Spinal cord (tissue), 10 donors: ENCODE results near the gene TMEM51. TPM values are rescaled to one million over a fixed set of nuclear protein-coding genes. Genes with fewer than 3 reads are reported as not detected.
A peak's percentile ranks its signal among the peaks of the same experiment; 100 is the strongest.

Source experiments
- DNase-seq, 6 donors: peaks; one replicate each; pipeline versions ENCODE4 v3.0.0 to v3.0.0-alpha.2; 2013 to 2015; ENCODE audit warnings: low spot score in 6 of 6, low read depth in 4 of 6
- H3K27ac ChIP-seq: one replicate; pipeline ENCODE4 v1.5.1; 2013; ENCODE audit warnings: low read depth, low read length, control low read depth
- H3K27me3 ChIP-seq: one replicate; pipeline ENCODE4 v1.6.1; 2013; ENCODE audit warnings: low read length; ENCODE audit not compliant: control insufficient read depth, insufficient read depth
- H3K36me3 ChIP-seq: one replicate; pipeline ENCODE4 v1.6.1; 2013; ENCODE audit warnings: low read length; ENCODE audit not compliant: control insufficient read depth, insufficient read depth
- H3K4me1 ChIP-seq: one replicate; pipeline ENCODE4 v1.6.1; 2013; ENCODE audit warnings: low read length; ENCODE audit not compliant: control insufficient read depth, insufficient read depth
- H3K4me3 ChIP-seq: one replicate; pipeline ENCODE4 v1.5.1; 2013; ENCODE audit warnings: low read depth, low read length, control low read depth
- H3K9me3 ChIP-seq: one replicate; pipeline ENCODE4 v1.6.1; 2013; ENCODE audit warnings: low read length; ENCODE audit not compliant: control insufficient read depth, insufficient read depth
- WGBS: methylation state at CpG from one replicate; pipeline ENCODE4 v1.1.5; 2013; ENCODE audit warnings: missing lambda C conversion rate; ENCODE audit not compliant: insufficient coverage; 5-methylcytosine and 5-hydroxymethylcytosine counted together
- polyA plus RNA-seq, 2 donors: library from polyadenylated mRNA; unstranded; fragments of 120-200 nt; gene quantifications; one replicate each; pipeline ENCODE4 v1.2.1, GENCODE V29; 2013; ENCODE audit not compliant: insufficient read length in 2 of 2
- total RNA-seq, 2 donors: library from RNA; depleted of rRNA in 1 of 2; stranded (reverse); fragments of 120-200 nt in 1 of 2; fragments of >200 nt in 1 of 2; gene quantifications; one replicate each; pipeline versions ENCODE4 v1.2.3 to v1.2.4, GENCODE V29; 2013 to 2014
- donor health status: healthy.

The TMEM51 gene
- total and polyA plus RNA-seq, 4 donors: 3.9 to 14.4 (median 12.1) TPM

GRCh38 chr1:15233689-15234088 is 80.1 kb downstream of the TMEM51 start:
- no peaks in the 10 kb centered on the region for H3K4me1 ChIP-seq
- no peaks in the 10 kb centered on the region for H3K9me3 ChIP-seq
- no peaks in the 10 kb centered on the region for H3K27me3 ChIP-seq
- no peak overlapping the region for H3K27ac ChIP-seq
- no peak for DNase-seq
- H3K36me3 ChIP-seq: no peaks in the 10 kb centered on the region
- H3K4me3 ChIP-seq: no peak overlapping the region

GRCh38 chr1:15236321-15236721 is 82.8 kb downstream of the TMEM51 start:
- Histone ChIP-seq H3K9me3 (no peaks in the 10 kb centered on the region), H3K27ac (no peak overlapping the region), H3K36me3 (no peaks in the 10 kb centered on the region), H3K27me3 (no peaks in the 10 kb centered on the region), H3K4me3 (no peak overlapping the region), H3K4me1 (no peaks in the 10 kb centered on the region)
- 90% methylated on average over 2 of the region's 5 CpGs for WGBS
- no peak for DNase-seq

- Histone ChIP-seq H3K36me3 (no peaks in the 10 kb centered on the region), H3K27me3 (no peaks in the 10 kb centered on the region), H3K4me3 (no peak overlapping the region), H3K4me1 (no peaks in the 10 kb centered on the region), H3K9me3 (no peaks in the 10 kb centered on the region), H3K27ac (no peak overlapping the region)
- 91% methylated on average over 6 of the region's 9 CpGs for WGBS
- no peak for DNase-seq
Measured at GRCh38 chr1:15236746-15237145, 83.2 kb downstream of the TMEM51 start.

DNA sequence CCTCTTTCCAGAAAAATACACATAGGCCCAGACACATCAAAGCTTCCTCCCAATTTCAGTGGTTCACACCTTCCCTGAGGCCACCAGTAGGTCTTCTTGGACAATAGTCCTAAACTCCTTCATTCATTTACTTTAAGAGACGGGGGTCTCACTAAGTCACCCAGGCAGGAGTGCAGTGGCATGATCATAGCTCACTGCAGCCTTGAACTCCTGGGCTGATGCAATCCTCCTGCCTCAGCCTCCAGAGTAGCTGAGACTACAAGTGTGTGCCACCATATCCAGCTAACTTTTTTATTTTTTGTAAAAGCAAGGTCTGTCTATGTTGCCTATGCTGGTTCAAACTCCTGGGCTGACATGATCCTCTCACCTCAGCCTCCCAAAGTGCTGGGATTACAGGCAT is 85.2 kb downstream of the TMEM51 start:
- WGBS: 85% methylated on average over 1 of the region's 1 CpG
- Histone ChIP-seq H3K4me3 (no peak overlapping the region), H3K4me1 (peaks cover 6% of the 10 kb centered on the region), H3K27ac (no peak overlapping the region), H3K27me3 (no peaks in the 10 kb centered on the region), H3K36me3 (no peaks in the 10 kb centered on the region), H3K9me3 (no peaks in the 10 kb centered on the region)
- DNase-seq: no peak

DNA sequence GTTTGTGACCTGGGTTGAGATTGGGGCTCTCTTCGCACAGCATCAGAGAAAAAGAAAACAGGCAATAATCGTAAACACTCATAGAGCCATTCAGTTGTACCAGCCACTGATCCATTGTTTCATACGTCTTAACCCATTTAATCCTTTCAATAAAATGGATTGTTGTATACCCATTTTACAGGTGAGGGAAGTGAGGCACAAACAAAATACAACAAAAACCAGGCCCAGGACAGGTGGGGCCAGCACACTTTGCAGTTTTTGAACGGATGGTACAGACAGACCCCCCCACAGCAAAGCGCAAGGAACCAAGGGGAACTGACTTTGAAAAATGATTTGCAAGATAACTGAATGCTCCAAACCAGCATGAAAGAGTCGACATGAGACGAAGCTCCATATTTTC is 89.2 kb downstream of the TMEM51 start:
- H3K27me3 ChIP-seq: no peaks in the 10 kb centered on the region
- no peak for DNase-seq
- H3K9me3 ChIP-seq: no peaks in the 10 kb centered on the region
- H3K4me3 ChIP-seq: no peak overlapping the region
- H3K36me3 ChIP-seq: no peaks in the 10 kb centered on the region
- peaks cover 14% of the 10 kb centered on the region for H3K4me1 ChIP-seq
- 69% methylated on average over 4 of the region's 7 CpGs for WGBS
- H3K27ac ChIP-seq: no peak overlapping the region

- Histone ChIP-seq H3K27ac (no peak overlapping the region), H3K27me3 (no peaks in the 10 kb centered on the region), H3K9me3 (no peaks in the 10 kb centered on the region), H3K36me3 (no peaks in the 10 kb centered on the region), H3K4me3 (no peak overlapping the region), H3K4me1 (peaks cover 14% of the 10 kb centered on the region)
- peak in 1 of 6 donors; percentile 49 for DNase-seq
- WGBS: 42% methylated on average over 9 of the region's 10 CpGs
Measured at GRCh38 chr1:15243275-15244043, 89.9 kb downstream of the TMEM51 start.

- H3K27me3 ChIP-seq: no peaks in the 10 kb centered on the region
- H3K27ac ChIP-seq: no peak overlapping the region
- H3K4me3 ChIP-seq: no peak overlapping the region
- no peaks in the 10 kb centered on the region for H3K36me3 ChIP-seq
- 100% methylated on average over 1 of the region's 5 CpGs for WGBS
- peaks cover 14% of the 10 kb centered on the region for H3K4me1 ChIP-seq
- no peak for DNase-seq
- no peaks in the 10 kb centered on the region for H3K9me3 ChIP-seq
Measured at GRCh38 chr1:15244813-15245212, 91.3 kb downstream of the TMEM51 start.

GRCh38 chr1:15245593-15246360 is 92.2 kb downstream of the TMEM51 start:
- DNase-seq: peak in 2 of 6 donors; percentile 24 to 70
- Histone ChIP-seq H3K9me3 (no peaks in the 10 kb centered on the region), H3K27me3 (no peaks in the 10 kb centered on the region), H3K4me3 (no peak overlapping the region), H3K4me1 (peaks cover 14% of the 10 kb centered on the region), H3K27ac (no peak overlapping the region), H3K36me3 (no peaks in the 10 kb centered on the region)
- WGBS: 37% methylated on average over 3 of the region's 11 CpGs

- H3K9me3 ChIP-seq: no peaks in the 10 kb centered on the region
- WGBS: 3% methylated on average over 52 of the region's 55 CpGs
- H3K4me3 ChIP-seq: peak within 1 kb of the TSS; percentile 29
- no peaks in the 10 kb centered on the region for H3K36me3 ChIP-seq
- H3K4me1 ChIP-seq: peaks cover 16% of the 10 kb centered on the region
- no peak within 1 kb of the TSS for H3K27ac ChIP-seq
- no peaks in the 10 kb centered on the region for H3K27me3 ChIP-seq
- DNase-seq: peak in 5 of 6 donors; percentile 36 to 85 (median 43)
Measured at GRCh38 chr1:15246960-15247614, 93.5 kb downstream of the TMEM51 start, which contains the start of gene FHAD1. Gene FHAD1, plus strand, starts transcription at chr1:15247223. Its CDS starts 4,562 bp downstream, at chr1:15251785.
